Measurements from ENCODE around the gene KREMEN2.

Gene KREMEN2

GRCh38 chr16:2952679-2953078, 11.4 kb upstream of the KREMEN2 start:
- no peaks in the 10 kb centered on the region for H3K27me3 Mint-ChIP-seq (ENCODE audit: low read depth)
- no peak for TF ChIP-seq CTCF (IDR thresholded peaks at IDR 0.05; ENCODE audit: unreplicated experiment in 3 of 3)
- no peak overlapping the region for H3K27ac Mint-ChIP-seq
- H3K4me1 Mint-ChIP-seq: peaks cover 6% of the 10 kb centered on the region
- H3K9me3 Mint-ChIP-seq: no peaks in the 10 kb centered on the region
- H3K4me3 Mint-ChIP-seq: no peak overlapping the region
- H3K36me3 Mint-ChIP-seq (ENCODE audit: low read depth): peaks cover 7% of the 10 kb centered on the region

GRCh38 chr16:2953706-2954627, 10.1 kb upstream of the KREMEN2 start:
- peak overlapping the region in 1 of 3 experiments; percentile 27 for H3K4me3 Mint-ChIP-seq
- peaks cover 6% of the 10 kb centered on the region for H3K4me1 Mint-ChIP-seq
- H3K27me3 Mint-ChIP-seq (ENCODE audit: low read depth): peaks cover 1% of the 10 kb centered on the region
- H3K9me3 Mint-ChIP-seq: no peaks in the 10 kb centered on the region
- no peak overlapping the region for H3K27ac Mint-ChIP-seq
- TF ChIP-seq CTCF (IDR thresholded peaks at IDR 0.05; ENCODE audit: unreplicated experiment in 3 of 3): no peak
- H3K36me3 Mint-ChIP-seq (ENCODE audit: low read depth): peaks cover 3% of the 10 kb centered on the region

GRCh38 chr16:2954656-2955381, 9.3 kb upstream of the KREMEN2 start:
- peaks cover 6% of the 10 kb centered on the region for H3K4me1 Mint-ChIP-seq
- H3K36me3 Mint-ChIP-seq (ENCODE audit: low read depth): peaks cover under 1% of the 10 kb centered on the region
- no peaks in the 10 kb centered on the region for H3K9me3 Mint-ChIP-seq
- H3K27ac Mint-ChIP-seq: no peak overlapping the region
- TF ChIP-seq CTCF (IDR thresholded peaks at IDR 0.05; ENCODE audit: unreplicated experiment in 3 of 3): no peak
- no peak overlapping the region for H3K4me3 Mint-ChIP-seq
- peaks cover 3% of the 10 kb centered on the region for H3K27me3 Mint-ChIP-seq (ENCODE audit: low read depth)

GRCh38 chr16:2955438-2955778, 8.7 kb upstream of the KREMEN2 start:
- Mint-ChIP-seq H3K4me1 (peaks cover 6% of the 10 kb centered on the region), H3K36me3 (ENCODE audit: low read depth) (no peaks in the 10 kb centered on the region), H3K27ac (no peak overlapping the region), H3K27me3 (ENCODE audit: low read depth) (peaks cover 3% of the 10 kb centered on the region), H3K9me3 (no peaks in the 10 kb centered on the region), H3K4me3 (no peak overlapping the region)
- TF ChIP-seq CTCF (IDR thresholded peaks at IDR 0.05; ENCODE audit: unreplicated experiment in 3 of 3): no peak

GRCh38 chr16:2955779-2956578, 8.1 kb upstream of the KREMEN2 start:
- no peak for TF ChIP-seq CTCF (IDR thresholded peaks at IDR 0.05; ENCODE audit: unreplicated experiment in 3 of 3)

More at GRCh38 chr16:2955779-2956578, 8.1 kb upstream of the KREMEN2 start:
- Mint-ChIP-seq H3K27me3 (ENCODE audit: low read depth) (peaks cover 6% of the 10 kb centered on the region), H3K4me1 (peaks cover 6% of the 10 kb centered on the region), H3K27ac (no peak overlapping the region), H3K36me3 (ENCODE audit: low read depth) (no peaks in the 10 kb centered on the region), H3K4me3 (no peak overlapping the region), H3K9me3 (no peaks in the 10 kb centered on the region)

Data from nephron (organoid).